Prostate gland (tissue), 2 donors: Measurements from ENCODE around the gene MEIS2. TPM values are rescaled to one million over a fixed set of nuclear protein-coding genes. Genes with fewer than 3 reads are reported as not detected.
"Not testable (repeated sequence)": the region's sequence is repeated elsewhere in the genome, so short reads cannot be mapped to it uniquely, and the experiment has no call there.

Experiments
- DNase-seq: peaks from one replicate; pipeline ENCODE4 v3.0.0-alpha.2; 2019; ENCODE audit warnings: low spot score
- H3K27ac ChIP-seq, 2 donors: fragments of 200-600 bp; sonication (generic); 2 replicates each; pipeline ENCODE4 v1.5.1; 2017 to 2019
- H3K27me3 ChIP-seq: fragments of 200-600 bp; sonication (generic); replicated peaks from 2 replicates; pipeline ENCODE4 v1.5.1; 2019; ENCODE audit not compliant: insufficient read depth
- H3K36me3 ChIP-seq, 2 donors: fragments of 200-600 bp; sonication (generic); 1 replicate in 1 of 2; 2 replicates in 1 of 2; pipeline versions ENCODE4 v1.5.1 to v1.8.1; 2017 to 2019
- H3K4me1 ChIP-seq: fragments of 200-600 bp; sonication (generic); replicated peaks from 2 replicates; pipeline ENCODE4 v1.5.1; 2019
- H3K4me3 ChIP-seq, 2 donors: fragments of 200-600 bp; sonication (generic); 2 replicates each; pipeline ENCODE4 v1.5.1; 2017 to 2019
- H3K9me3 ChIP-seq: fragments of 200-600 bp; sonication (generic); 2 replicates; pipeline ENCODE4 v1.5.1; 2017
- CTCF ChIP-seq, 4 experiments: fragments of 200-600 bp in 2 of 4; fragments of 450-650 bp in 2 of 4; sonication (generic) in 2 of 4; IDR thresholded peaks; 1 replicate in 3 of 4; 2 replicates in 1 of 4; pipeline ENCODE4 v1.5.1; 2016 to 2019; ENCODE audit warnings: antibody characterized with exemption in 4 of 4, mild to moderate bottlenecking in 2 of 4, moderate library complexity in 2 of 4
- POLR2A ChIP-seq: fragments of 450-650 bp; IDR thresholded peaks from one replicate; pipeline ENCODE4 v1.6.1; 2016; ENCODE audit warnings: antibody characterized with exemption, mild to moderate bottlenecking
- POLR2AphosphoS5 ChIP-seq: sonication (generic); formaldehyde crosslinking; IDR thresholded peaks from one replicate; pipeline ENCODE4 v1.6.1; 2017; ENCODE audit warnings: antibody characterized with exemption
- WGBS: methylation state at CpG from one replicate; pipeline ENCODE4 v1.1.5; 2018; 5-methylcytosine and 5-hydroxymethylcytosine counted together
- intact Hi-C: fragments of 100-400 bp; cut with DNase I; formaldehyde crosslinking; loops from one replicate; pipeline ENCODE4 v1.14.2; 2022
- total RNA-seq, 2 donors: library from RNA; depleted of rRNA; stranded (reverse); fragments of >200 nt; gene quantifications; one replicate each; pipeline ENCODE4 v1.1.0, GENCODE V29; 2016

The MEIS2 gene
- total RNA-seq, 2 donors from 2014 or later, result 53.4 to 73.2 TPM

GRCh38 chr15:36994790-36995189 is 105.6 kb downstream of the MEIS2 start:
- Histone ChIP-seq H3K27me3 (no peaks in the 10 kb centered on the region), H3K27ac (no peak overlapping the region), H3K36me3 (no peaks in the 10 kb centered on the region), H3K9me3 (no peaks in the 10 kb centered on the region), H3K4me3 (no peak overlapping the region), H3K4me1 (no peaks in the 10 kb centered on the region)
- TF ChIP-seq CTCF (IDR thresholded peaks at IDR 0.05) (no peak), POLR2AphosphoS5 (no peak), POLR2A (no peak)
- WGBS, result 71% methylated on average over 8 of the region's 8 CpGs
- no peak for DNase-seq
- intact Hi-C loops, result no loop called here

DNA sequence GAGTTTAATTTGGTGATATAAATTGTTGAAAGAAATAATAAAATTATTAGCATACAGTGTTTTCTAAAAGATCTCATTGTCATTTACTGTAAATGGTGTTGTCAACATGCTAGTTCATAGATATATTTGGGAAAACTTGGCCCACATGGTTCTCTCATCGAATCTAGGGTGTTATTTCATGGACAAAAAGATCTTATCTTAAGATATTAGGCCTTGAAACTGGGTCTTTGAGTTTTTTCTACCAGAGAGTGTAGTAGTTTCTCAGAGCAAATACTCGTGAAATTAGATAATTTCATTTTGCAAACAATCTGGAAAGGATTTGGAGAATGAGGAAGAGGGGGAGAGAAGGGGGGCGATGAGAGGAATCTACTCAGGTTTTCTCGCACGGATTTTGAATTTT is 107.9 kb downstream of the MEIS2 start:
- WGBS, result 63% methylated on average over 5 of the region's 5 CpGs
- DNase-seq, result no peak
- no peaks in the 10 kb centered on the region for H3K27me3 ChIP-seq
- intact Hi-C loops, result no loop called here
- H3K36me3 ChIP-seq, result no peaks in the 10 kb centered on the region
- no peak overlapping the region for H3K27ac ChIP-seq
- no peak for TF ChIP-seq POLR2AphosphoS5
- TF ChIP-seq CTCF (IDR thresholded peaks at IDR 0.05), result no peak
- TF ChIP-seq POLR2A, result no peak
- no peaks in the 10 kb centered on the region for H3K9me3 ChIP-seq
- no peaks in the 10 kb centered on the region for H3K4me1 ChIP-seq
- no peak overlapping the region for H3K4me3 ChIP-seq

DNA sequence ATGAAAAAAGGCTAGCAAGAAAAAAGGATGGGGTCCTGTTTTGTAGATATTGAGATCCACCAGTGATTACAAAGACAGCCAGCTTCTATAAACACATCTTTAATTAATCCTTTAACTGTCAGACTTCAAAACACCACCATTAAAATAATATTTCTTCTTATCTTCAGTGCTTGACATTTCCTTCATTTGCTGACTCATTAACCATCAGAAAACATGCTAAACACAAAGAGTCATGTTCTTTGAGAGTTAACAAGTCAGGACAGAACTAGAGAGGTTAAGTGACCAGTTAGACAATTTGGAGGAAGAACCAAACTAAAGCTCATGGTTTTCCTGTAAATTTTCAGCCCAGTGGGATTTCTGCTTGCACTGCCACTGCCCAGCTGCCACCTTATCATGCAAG is 111.4 kb downstream of the MEIS2 start:
- intact Hi-C loops, result no loop called here
- H3K36me3 ChIP-seq, result no peaks in the 10 kb centered on the region
- no peaks in the 10 kb centered on the region for H3K9me3 ChIP-seq
- no peak for TF ChIP-seq CTCF (IDR thresholded peaks at IDR 0.05)
- TF ChIP-seq POLR2AphosphoS5, result no peak
- no peak for TF ChIP-seq POLR2A
- no peak overlapping the region for H3K27ac ChIP-seq
- H3K4me3 ChIP-seq, result no peak overlapping the region
- DNase-seq, result no peak
- H3K27me3 ChIP-seq, result no peaks in the 10 kb centered on the region
- no peaks in the 10 kb centered on the region for H3K4me1 ChIP-seq

DNA sequence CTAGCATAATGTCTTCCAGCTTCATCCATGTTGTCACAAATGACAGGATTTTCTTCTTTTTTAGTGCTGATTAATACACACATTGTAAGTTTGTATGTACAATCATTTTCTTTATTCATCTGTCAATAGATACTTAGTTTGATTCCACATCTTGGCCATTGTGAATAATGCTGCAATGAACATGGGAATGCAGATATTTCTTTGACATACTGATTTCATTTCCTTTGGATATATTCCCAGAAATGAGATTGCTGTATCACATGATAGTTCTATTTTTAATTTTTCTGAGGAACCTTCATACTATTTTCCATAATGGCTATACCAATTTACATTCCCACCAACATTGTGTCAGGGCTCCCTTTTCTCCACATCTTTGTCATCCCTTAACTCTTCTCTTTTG is 117.9 kb downstream of the MEIS2 start:
- no peak overlapping the region for H3K27ac ChIP-seq
- no peak for TF ChIP-seq POLR2A
- TF ChIP-seq CTCF (IDR thresholded peaks at IDR 0.05), result no peak
- no peak for TF ChIP-seq POLR2AphosphoS5
- intact Hi-C loops, result no loop called here

DNA sequence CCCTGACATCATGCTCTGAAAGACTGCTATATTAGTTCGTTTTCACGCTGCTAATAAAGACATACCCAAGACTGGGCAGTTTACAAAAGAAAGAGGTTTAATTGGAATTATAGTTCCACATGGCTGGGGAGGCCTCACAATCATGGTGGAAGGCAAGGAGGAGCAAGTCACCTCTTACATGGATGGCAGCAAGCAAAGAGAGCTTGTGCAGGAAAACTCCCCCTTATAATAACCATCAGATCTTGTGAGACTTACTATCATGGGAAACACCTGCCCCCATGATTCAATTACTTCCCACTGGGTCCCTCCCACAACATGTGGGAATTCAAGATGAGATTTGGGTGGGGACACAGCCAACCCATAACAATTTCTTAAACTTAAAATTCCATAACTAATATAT is 120.1 kb downstream of the MEIS2 start:
- H3K4me3 ChIP-seq, H3K36me3 ChIP-seq, intact Hi-C loops, H3K27me3 ChIP-seq, H3K9me3 ChIP-seq, H3K27ac ChIP-seq, H3K4me1 ChIP-seq, DNase-seq: not testable (repeated sequence)
- WGBS, result 96% methylated on average over 2 of the region's 2 CpGs

More for the DNA sequence above, 117.9 kb downstream of the MEIS2 start:
- Histone ChIP-seq H3K9me3 (no peaks in the 10 kb centered on the region), H3K4me1 (no peaks in the 10 kb centered on the region), H3K36me3 (no peaks in the 10 kb centered on the region), H3K27me3 (no peaks in the 10 kb centered on the region), H3K4me3 (no peak overlapping the region)
- no peak for DNase-seq

DNA sequence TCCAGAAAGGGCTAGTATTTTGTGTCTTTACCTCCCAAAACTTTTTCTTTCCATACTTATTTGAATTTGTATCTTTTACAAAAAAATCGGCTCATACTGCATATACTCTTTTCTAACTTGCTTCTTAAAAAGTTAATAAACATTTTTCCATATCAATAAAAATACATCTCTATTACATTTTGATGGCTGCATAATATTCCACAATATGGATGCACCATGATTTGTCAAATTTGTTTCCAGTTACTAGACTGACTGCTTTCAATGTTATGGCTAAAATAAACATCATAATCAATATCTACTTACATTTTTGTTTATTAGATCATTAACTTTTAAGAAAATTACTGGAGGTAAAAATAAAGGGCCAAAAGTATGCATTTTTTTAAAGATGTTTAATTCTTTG is 121.7 kb downstream of the MEIS2 start:
- intact Hi-C loops, result no loop called here
- DNase-seq, result no peak
- no peak overlapping the region for H3K4me3 ChIP-seq
- H3K27ac ChIP-seq, result no peak overlapping the region
- no peaks in the 10 kb centered on the region for H3K36me3 ChIP-seq
- H3K9me3 ChIP-seq, result no peaks in the 10 kb centered on the region
- WGBS, result 97% methylated on average over 1 of the region's 1 CpG
- H3K4me1 ChIP-seq, result no peaks in the 10 kb centered on the region
- H3K27me3 ChIP-seq, result no peaks in the 10 kb centered on the region
- no peak for TF ChIP-seq CTCF (IDR thresholded peaks at IDR 0.05)
- TF ChIP-seq POLR2AphosphoS5, result no peak
- no peak for TF ChIP-seq POLR2A
